Measurements from ENCODE around the gene TEX44. TPM values are rescaled to one million over a fixed set of nuclear protein-coding genes. Genes with fewer than 3 reads are reported as not detected.

TEX44 gene
- total and polyA plus RNA-seq, 2 donors (not counting 1 experiment from before 2014, with no cell fraction given): not detected

DNA sequence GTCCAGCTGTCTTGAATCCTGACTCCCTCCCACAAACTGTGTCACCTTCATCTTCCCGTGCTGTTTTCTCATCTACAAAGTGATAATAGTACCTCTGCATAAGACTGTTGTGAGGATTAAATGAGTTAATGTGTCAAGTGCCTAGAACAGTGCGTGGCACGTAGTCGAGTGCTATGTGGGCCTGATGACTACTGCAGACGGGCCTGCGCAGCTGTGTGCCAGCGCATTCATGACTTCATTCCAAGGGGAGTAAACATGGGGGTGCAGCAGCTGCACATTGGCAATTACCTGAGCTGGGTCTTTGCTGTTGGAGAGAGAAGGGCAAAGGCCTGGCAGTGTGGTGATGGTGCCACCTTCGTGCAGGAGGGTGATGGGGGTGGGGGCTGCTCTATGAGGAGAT, 5.0 kb downstream of the TEX44 start:
- TF ChIP-seq, protein P1, sequence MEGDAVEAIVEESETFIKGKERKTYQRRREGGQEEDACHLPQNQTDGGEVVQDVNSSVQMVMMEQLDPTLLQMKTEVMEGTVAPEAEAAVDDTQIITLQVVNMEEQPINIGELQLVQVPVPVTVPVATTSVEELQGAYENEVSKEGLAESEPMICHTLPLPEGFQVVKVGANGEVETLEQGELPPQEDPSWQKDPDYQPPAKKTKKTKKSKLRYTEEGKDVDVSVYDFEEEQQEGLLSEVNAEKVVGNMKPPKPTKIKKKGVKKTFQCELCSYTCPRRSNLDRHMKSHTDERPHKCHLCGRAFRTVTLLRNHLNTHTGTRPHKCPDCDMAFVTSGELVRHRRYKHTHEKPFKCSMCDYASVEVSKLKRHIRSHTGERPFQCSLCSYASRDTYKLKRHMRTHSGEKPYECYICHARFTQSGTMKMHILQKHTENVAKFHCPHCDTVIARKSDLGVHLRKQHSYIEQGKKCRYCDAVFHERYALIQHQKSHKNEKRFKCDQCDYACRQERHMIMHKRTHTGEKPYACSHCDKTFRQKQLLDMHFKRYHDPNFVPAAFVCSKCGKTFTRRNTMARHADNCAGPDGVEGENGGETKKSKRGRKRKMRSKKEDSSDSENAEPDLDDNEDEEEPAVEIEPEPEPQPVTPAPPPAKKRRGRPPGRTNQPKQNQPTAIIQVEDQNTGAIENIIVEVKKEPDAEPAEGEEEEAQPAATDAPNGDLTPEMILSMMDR (IDR thresholded peaks at IDR 0.05): no peak
- no peak for TF ChIP-seq EZH2 (IDR thresholded peaks at IDR 0.05; ENCODE audit: borderline replicate concordance, insufficient read depth, low read depth, low read length, poor library complexity, severe bottlenecking)
- H2AFZ ChIP-seq (ENCODE audit: insufficient read depth, low read depth, low read length, poor library complexity, severe bottlenecking): no peak overlapping the region
- ChIA-PET CTCF (interaction anchor here (1.0 to 1.6 kb wide), 2 partner anchors 39 to 79 kb away, joined by 3 read pairs; no protein-coding TSS in a partner anchor), POLR2A (no interaction called here)
- H3K27me3 ChIP-seq (replicated peaks in 1 of 4; ENCODE audit: control extremely low read depth in 1 of 4, control insufficient read depth in 3 of 4, insufficient read depth in 4 of 4, low read length in 3 of 4): no peaks in the 10 kb centered on the region
- intact Hi-C loops (cut with micrococcal nuclease): no loop called here
- Mint-ChIP-seq H3K9me3 (ENCODE audit: insufficient read depth) (no peaks in the 10 kb centered on the region), H3K4me3 (no peak overlapping the region), H3K27ac (no peak overlapping the region), H3K4me1 (peaks cover 7% of the 10 kb centered on the region), H3K27me3 (no peaks in the 10 kb centered on the region)
- no peak for ATAC-seq (ENCODE audit: low read depth)
- no peaks in the 10 kb centered on the region for H3K9me3 ChIP-seq (ENCODE audit: control extremely low read depth in 1 of 3, control insufficient read depth in 2 of 3, insufficient read depth in 1 of 3, low read length in 2 of 3)
- H3K4me1 ChIP-seq (ENCODE audit: control insufficient read depth in 2 of 2, insufficient read depth in 2 of 2, low read length in 2 of 2): peaks cover 0 to 3% of the 10 kb centered on the region in 2 donors
- 98% methylated on average over 7 of the region's 8 CpGs for WGBS (ENCODE audit: insufficient coverage)
- no peak overlapping the region for H3K4me2 ChIP-seq (replicated peaks; ENCODE audit: low read depth, low read length, poor library complexity, severe bottlenecking)
- H3K4me3 ChIP-seq (ENCODE audit: control extremely low read depth in 1 of 5, extremely low read depth in 1 of 5, insufficient read depth in 1 of 5, low read depth in 2 of 5, low read length in 4 of 5): no peak overlapping the region
- no peaks in the 10 kb centered on the region for H3K79me2 ChIP-seq (ENCODE audit: control insufficient read depth, insufficient read depth, low read length)
- no peaks in the 10 kb centered on the region for H3K36me3 ChIP-seq (replicated peaks in 1 of 2; ENCODE audit: control extremely low read depth in 1 of 2, control insufficient read depth in 1 of 2, extremely low read depth in 1 of 2, insufficient read depth in 2 of 2, low read length in 1 of 2)
- H4K20me1 ChIP-seq (ENCODE audit: control insufficient read depth, insufficient read depth, low read length, poor library complexity, severe bottlenecking): no peaks in the 10 kb centered on the region
- no peak overlapping the region for H3K9ac ChIP-seq (ENCODE audit: low read length)
- H3K27ac ChIP-seq (ENCODE audit: low read length in 2 of 2): no peak overlapping the region
- no peak for DNase-seq

DNA sequence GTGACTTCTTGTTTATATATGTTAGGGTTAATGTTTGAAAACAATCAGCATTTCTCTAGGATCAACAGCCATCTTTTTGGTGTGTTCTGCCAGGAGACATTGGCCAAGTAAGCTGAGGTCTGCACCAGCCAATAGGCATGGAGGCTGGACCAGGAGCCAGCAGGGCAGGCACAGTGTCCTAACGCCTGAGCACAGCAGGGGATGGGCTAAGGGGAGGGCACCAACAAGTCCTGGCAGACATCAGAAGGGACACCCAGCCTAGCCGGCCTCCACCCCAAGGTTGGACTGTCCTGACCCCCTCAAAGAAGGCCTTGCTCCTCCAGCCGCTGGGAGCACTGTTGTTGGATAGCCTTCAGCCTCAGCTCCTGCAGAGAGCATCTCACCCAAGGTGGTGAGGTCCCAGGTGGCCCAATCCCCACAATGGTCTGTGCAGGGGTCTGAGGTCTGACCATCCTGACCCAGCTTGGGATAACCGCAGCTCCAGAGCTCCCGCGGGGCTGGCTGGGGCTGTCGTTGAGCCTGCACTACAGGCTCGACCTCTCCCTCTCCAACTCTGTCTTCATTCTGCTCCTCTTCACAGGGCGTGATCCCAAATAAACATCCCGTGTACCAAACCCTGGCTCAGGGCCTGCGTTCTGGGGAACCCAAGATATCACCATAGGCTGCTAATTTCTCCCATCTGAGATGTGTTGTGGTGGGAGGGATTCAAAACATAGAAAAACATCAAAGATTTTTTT, 8.1 kb downstream of the TEX44 start:
- Mint-ChIP-seq H3K4me3 (no peak overlapping the region), H3K9me3 (ENCODE audit: insufficient read depth) (no peaks in the 10 kb centered on the region), H3K4me1 (peaks cover 31% of the 10 kb centered on the region), H3K27ac (no peak overlapping the region), H3K27me3 (no peaks in the 10 kb centered on the region)
- H3K9ac ChIP-seq (ENCODE audit: low read length): no peak overlapping the region
- H3K4me2 ChIP-seq (replicated peaks; ENCODE audit: low read depth, low read length, poor library complexity, severe bottlenecking): no peak overlapping the region
- ChIA-PET CTCF (interaction anchor here (0.6 to 3.4 kb wide), 37 partner anchors 7 to 298 kb away, joined by 3 to 21 read pairs (median 4); partner anchors contain the start of gene NMUR1), POLR2A (interaction anchor here (0.6 to 1.2 kb wide), 6 partner anchors 13 to 139 kb away, joined by 3 to 6 read pairs (median 4); partner anchors contain the start of gene NCL)
- H4K20me1 ChIP-seq (ENCODE audit: control insufficient read depth, insufficient read depth, low read length, poor library complexity, severe bottlenecking): no peaks in the 10 kb centered on the region
- TF ChIP-seq, protein P1 (IDR thresholded peaks at IDR 0.05): no peak
- TF ChIP-seq EZH2 (IDR thresholded peaks at IDR 0.05; ENCODE audit: borderline replicate concordance, insufficient read depth, low read depth, low read length, poor library complexity, severe bottlenecking): no peak
- H3K4me3 ChIP-seq (ENCODE audit: control extremely low read depth in 1 of 5, extremely low read depth in 1 of 5, insufficient read depth in 1 of 5, low read depth in 2 of 5, low read length in 4 of 5): no peak overlapping the region
- intact Hi-C loops (cut with micrococcal nuclease): loop anchor here (1.0 to 5.0 kb wide), 4 partner anchors 37 to 373 kb away; partner anchors contain the start of gene NMUR1
- no peak for ATAC-seq (ENCODE audit: low read depth)
- H3K27me3 ChIP-seq (replicated peaks in 1 of 4; ENCODE audit: control extremely low read depth in 1 of 4, control insufficient read depth in 3 of 4, insufficient read depth in 4 of 4, low read length in 3 of 4): no peaks in the 10 kb centered on the region
- DNase-seq: no peak
- no peak overlapping the region for H3K27ac ChIP-seq (ENCODE audit: low read length in 2 of 2)
- no peaks in the 10 kb centered on the region for H3K36me3 ChIP-seq (replicated peaks in 1 of 2; ENCODE audit: control extremely low read depth in 1 of 2, control insufficient read depth in 1 of 2, extremely low read depth in 1 of 2, insufficient read depth in 2 of 2, low read length in 1 of 2)
- WGBS (ENCODE audit: insufficient coverage): 93% methylated on average over 8 of the region's 11 CpGs
- H3K9me3 ChIP-seq (ENCODE audit: control extremely low read depth in 1 of 3, control insufficient read depth in 2 of 3, insufficient read depth in 1 of 3, low read length in 2 of 3): no peaks in the 10 kb centered on the region
- H3K4me1 ChIP-seq (ENCODE audit: control insufficient read depth in 2 of 2, insufficient read depth in 2 of 2, low read length in 2 of 2): peaks cover 17 to 26% of the 10 kb centered on the region in 2 donors
- no peaks in the 10 kb centered on the region for H3K79me2 ChIP-seq (ENCODE audit: control insufficient read depth, insufficient read depth, low read length)
- no peak overlapping the region for H2AFZ ChIP-seq (ENCODE audit: insufficient read depth, low read depth, low read length, poor library complexity, severe bottlenecking)
